GM23338 (cell line): ENCODE measurements around the gene RPS4Y1. TPM values are rescaled to one million over a fixed set of nuclear protein-coding genes. Genes with fewer than 3 reads are reported as not detected.

Experiments
- ATAC-seq: fragments of 200-7000 bp; cut with Tn5 transposase; 3 replicates; pipeline ENCODE4 v1.9.1; 2020
- DNase-seq: peaks from one replicate; pipeline ENCODE4 v3.0.0-alpha.2; 2015; ENCODE audit warnings: low spot score
- H2AFZ ChIP-seq: fragments of 200-600 bp; sonication (generic); 2 replicates; pipeline ENCODE4 v1.8.0; 2016; ENCODE audit warnings: antibody characterized with exemption, mild to moderate bottlenecking, moderate library complexity
- H3F3A ChIP-seq: fragments of 200-600 bp; sonication (generic); replicated peaks from 2 replicates; pipeline ENCODE4 v1.8.0; 2017; ENCODE audit warnings: antibody characterized with exemption, mixed run types, low read depth
- H3K27ac ChIP-seq: fragments of 200-600 bp; sonication (generic); 2 replicates; pipeline ENCODE4 v1.6.1; 2016; ENCODE audit warnings: low read depth
- H3K27me3 ChIP-seq: fragments of 200-600 bp; sonication (generic); 2 replicates; pipeline ENCODE4 v1.8.0; 2016; ENCODE audit warnings: mild to moderate bottlenecking, mixed run types, moderate library complexity; ENCODE audit not compliant: insufficient read depth
- H3K36me3 ChIP-seq: fragments of 200-600 bp; sonication (generic); 2 replicates; pipeline ENCODE4 v1.8.0; 2016; ENCODE audit warnings: mild to moderate bottlenecking; ENCODE audit not compliant: insufficient read depth
- H3K4me1 ChIP-seq: fragments of 200-600 bp; sonication (generic); 2 replicates; pipeline ENCODE4 v1.8.0; 2016; ENCODE audit warnings: mild to moderate bottlenecking, moderate library complexity; ENCODE audit not compliant: insufficient read depth
- H3K4me2 ChIP-seq: fragments of 200-600 bp; sonication (generic); 2 replicates; pipeline ENCODE4 v1.7.1; 2017; ENCODE audit warnings: mixed run types
- H3K4me3 ChIP-seq: fragments of 200-600 bp; sonication (generic); 2 replicates; pipeline ENCODE4 v1.6.1; 2016; ENCODE audit warnings: mixed run types
- H3K79me2 ChIP-seq: fragments of 200-600 bp; sonication (generic); replicated peaks from 2 replicates; pipeline ENCODE4 v1.8.0; 2017; ENCODE audit warnings: mild to moderate bottlenecking; ENCODE audit not compliant: insufficient read depth
- H3K9me2 ChIP-seq: fragments of 200-600 bp; sonication (generic); 2 replicates; pipeline ENCODE4 v1.8.0; 2017; ENCODE audit not compliant: insufficient read depth
- H4K20me1 ChIP-seq: fragments of 200-600 bp; sonication (generic); replicated peaks from 2 replicates; pipeline ENCODE4 v1.8.0; 2017; ENCODE audit warnings: mild to moderate bottlenecking; ENCODE audit not compliant: insufficient read depth
- H3K27ac Mint-ChIP-seq: 2 replicates; pipeline ENCODE4 v1.8.0; 2020; ENCODE audit warnings: inconsistent platforms, mild to moderate bottlenecking, moderate library complexity, mixed read lengths
- H3K27me3 Mint-ChIP-seq: 3 replicates; pipeline ENCODE4 v1.8.0; 2022; ENCODE audit warnings: low read depth, mild to moderate bottlenecking, moderate library complexity, mixed read lengths, inconsistent platforms; ENCODE audit not compliant: insufficient read depth, poor library complexity
- H3K36me3 Mint-ChIP-seq: 3 replicates; pipeline ENCODE4 v1.8.0; 2021; ENCODE audit warnings: low read depth, mild to moderate bottlenecking, inconsistent platforms, moderate library complexity, mixed read lengths
- H3K4me1 Mint-ChIP-seq: 3 replicates; pipeline ENCODE4 v1.8.0; 2020; ENCODE audit warnings: mild to moderate bottlenecking, inconsistent platforms, mixed read lengths
- H3K4me3 Mint-ChIP-seq: 3 replicates; pipeline ENCODE4 v1.8.0; 2021; ENCODE audit warnings: moderate library complexity, mild to moderate bottlenecking, inconsistent platforms, mixed read lengths
- H3K9me3 Mint-ChIP-seq: 3 replicates; pipeline ENCODE4 v1.8.0; 2020; ENCODE audit warnings: moderate library complexity, mild to moderate bottlenecking, inconsistent platforms, mixed read lengths
- CREB1 ChIP-seq: fragments of 250-450 bp; sonication (Bioruptor Pico); IDR thresholded peaks from 2 replicates; pipeline ENCODE4 v1.5.0; 2020; ENCODE audit warnings: low read depth, mild to moderate bottlenecking, moderate library complexity
- CTCF ChIP-seq, 2 experiments: fragments of 200-600 bp in 1 of 2; sonication (generic) in 1 of 2; conservative IDR thresholded peaks; 2 replicates each; pipeline versions ENCODE4 v1.5.1 to v1.6.1; 2016 to 2017; ENCODE audit warnings: antibody characterized with exemption in 2 of 2, low read depth in 2 of 2, mild to moderate bottlenecking in 2 of 2, moderate library complexity in 1 of 2
- EZH2 ChIP-seq: fragments of 200-600 bp; sonication (generic); IDR thresholded peaks from one replicate; pipeline ENCODE4 v1.8.0; 2017; ENCODE audit warnings: antibody characterized with exemption, mild to moderate bottlenecking, low read depth; ENCODE audit not compliant: unreplicated experiment
- EZH2phosphoT487 ChIP-seq: fragments of 200-600 bp; sonication (generic); IDR thresholded peaks from one replicate; pipeline ENCODE4 v1.8.1; 2018; ENCODE audit warnings: antibody characterized with exemption; ENCODE audit not compliant: unreplicated experiment
- JUNB ChIP-seq: IDR thresholded peaks from one replicate; pipeline ENCODE4 v1.6.1; 2016; ENCODE audit warnings: antibody characterized with exemption; ENCODE audit not compliant: unreplicated experiment
- NANOG ChIP-seq: IDR thresholded peaks from 2 replicates; pipeline ENCODE4 v1.6.1; 2016; ENCODE audit warnings: antibody characterized with exemption, borderline replicate concordance
- POLR2AphosphoS5 ChIP-seq: IDR thresholded peaks from 2 replicates; pipeline ENCODE4 v1.6.1; 2016; ENCODE audit warnings: antibody characterized with exemption, low read depth
- STAT1 ChIP-seq: IDR thresholded peaks from one replicate; pipeline ENCODE4 v1.6.1; 2016; ENCODE audit warnings: antibody characterized with exemption; ENCODE audit not compliant: unreplicated experiment
- ZNF331 ChIP-seq: fragments of 250-450 bp; sonication (Bioruptor Pico); IDR thresholded peaks from 2 replicates; pipeline ENCODE4 v1.5.0; 2020; ENCODE audit warnings: low read depth, mild to moderate bottlenecking, moderate library complexity
- polyA plus RNA-seq: library from polyadenylated mRNA; unstranded; fragments of >200 nt; fragmentation: Nextera tagmentation; extraction: Ambion mirVana; gene quantifications from 2 replicates; pipeline ENCODE4 v1.2.1, GENCODE V29; 2016
- total RNA-seq: library from RNA; depleted of rRNA; stranded (reverse); fragments of >200 nt; shearing (Covaris generic); gene quantifications from 2 replicates; pipeline ENCODE4 v1.2.3, GENCODE V29; 2014
- TF ChIP-seq, protein P1 (sequence below): IDR thresholded peaks from 2 replicates; pipeline ENCODE4 v1.6.1; 2016; ENCODE audit warnings: antibody characterized with exemption
- TF ChIP-seq, protein P2 (sequence below): IDR thresholded peaks from one replicate; pipeline ENCODE4 v1.6.1; 2018; ENCODE audit warnings: antibody characterized with exemption; ENCODE audit not compliant: unreplicated experiment

The RPS4Y1 gene
- total and polyA plus RNA-seq, 2 experiments from 2014 or later, result 216 to 294 TPM

DNA sequence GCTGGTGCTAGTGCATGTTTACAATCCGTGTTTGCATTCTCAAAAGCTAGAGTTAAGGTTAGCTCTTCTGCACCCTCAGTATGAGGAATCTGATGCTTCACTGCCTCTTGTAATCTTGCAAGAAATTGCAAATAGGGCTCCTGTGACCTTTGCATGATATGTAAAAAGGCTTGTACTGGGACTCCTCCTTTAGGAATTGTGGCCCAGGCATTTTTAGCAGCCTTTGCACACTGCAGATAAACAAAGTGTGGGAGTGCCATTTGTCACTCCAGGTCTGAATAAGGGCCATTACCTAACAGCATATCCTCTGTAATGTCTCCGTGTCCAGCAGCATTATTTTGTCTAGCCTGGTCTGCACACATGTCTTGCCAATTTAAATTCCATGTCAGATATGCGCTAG is 44.5 kb downstream of the RPS4Y1 start (continued):
- no peak for TF ChIP-seq CTCF (conservative IDR thresholded peaks at IDR 0.05; ENCODE audit: low read depth in 2 of 2)
- no peak for TF ChIP-seq EZH2phosphoT487
- TF ChIP-seq ZNF331 (CRISPR knock-in tag), result no peak
- TF ChIP-seq, protein P1, sequence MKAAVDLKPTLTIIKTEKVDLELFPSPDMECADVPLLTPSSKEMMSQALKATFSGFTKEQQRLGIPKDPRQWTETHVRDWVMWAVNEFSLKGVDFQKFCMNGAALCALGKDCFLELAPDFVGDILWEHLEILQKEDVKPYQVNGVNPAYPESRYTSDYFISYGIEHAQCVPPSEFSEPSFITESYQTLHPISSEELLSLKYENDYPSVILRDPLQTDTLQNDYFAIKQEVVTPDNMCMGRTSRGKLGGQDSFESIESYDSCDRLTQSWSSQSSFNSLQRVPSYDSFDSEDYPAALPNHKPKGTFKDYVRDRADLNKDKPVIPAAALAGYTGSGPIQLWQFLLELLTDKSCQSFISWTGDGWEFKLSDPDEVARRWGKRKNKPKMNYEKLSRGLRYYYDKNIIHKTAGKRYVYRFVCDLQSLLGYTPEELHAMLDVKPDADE, result no peak

- Histone ChIP-seq H3K27ac (no peak overlapping the region), H2AFZ (no peak overlapping the region)
- TF ChIP-seq, protein P1, result no peak
- TF ChIP-seq NANOG, result no peak
- TF ChIP-seq, protein P2, sequence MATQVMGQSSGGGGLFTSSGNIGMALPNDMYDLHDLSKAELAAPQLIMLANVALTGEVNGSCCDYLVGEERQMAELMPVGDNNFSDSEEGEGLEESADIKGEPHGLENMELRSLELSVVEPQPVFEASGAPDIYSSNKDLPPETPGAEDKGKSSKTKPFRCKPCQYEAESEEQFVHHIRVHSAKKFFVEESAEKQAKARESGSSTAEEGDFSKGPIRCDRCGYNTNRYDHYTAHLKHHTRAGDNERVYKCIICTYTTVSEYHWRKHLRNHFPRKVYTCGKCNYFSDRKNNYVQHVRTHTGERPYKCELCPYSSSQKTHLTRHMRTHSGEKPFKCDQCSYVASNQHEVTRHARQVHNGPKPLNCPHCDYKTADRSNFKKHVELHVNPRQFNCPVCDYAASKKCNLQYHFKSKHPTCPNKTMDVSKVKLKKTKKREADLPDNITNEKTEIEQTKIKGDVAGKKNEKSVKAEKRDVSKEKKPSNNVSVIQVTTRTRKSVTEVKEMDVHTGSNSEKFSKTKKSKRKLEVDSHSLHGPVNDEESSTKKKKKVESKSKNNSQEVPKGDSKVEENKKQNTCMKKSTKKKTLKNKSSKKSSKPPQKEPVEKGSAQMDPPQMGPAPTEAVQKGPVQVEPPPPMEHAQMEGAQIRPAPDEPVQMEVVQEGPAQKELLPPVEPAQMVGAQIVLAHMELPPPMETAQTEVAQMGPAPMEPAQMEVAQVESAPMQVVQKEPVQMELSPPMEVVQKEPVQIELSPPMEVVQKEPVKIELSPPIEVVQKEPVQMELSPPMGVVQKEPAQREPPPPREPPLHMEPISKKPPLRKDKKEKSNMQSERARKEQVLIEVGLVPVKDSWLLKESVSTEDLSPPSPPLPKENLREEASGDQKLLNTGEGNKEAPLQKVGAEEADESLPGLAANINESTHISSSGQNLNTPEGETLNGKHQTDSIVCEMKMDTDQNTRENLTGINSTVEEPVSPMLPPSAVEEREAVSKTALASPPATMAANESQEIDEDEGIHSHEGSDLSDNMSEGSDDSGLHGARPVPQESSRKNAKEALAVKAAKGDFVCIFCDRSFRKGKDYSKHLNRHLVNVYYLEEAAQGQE, result no peak
- no peak for TF ChIP-seq EZH2phosphoT487
- no peak for TF ChIP-seq POLR2AphosphoS5
- no peak for TF ChIP-seq STAT1
- no peak for TF ChIP-seq ZNF331 (CRISPR knock-in tag)
- no peak for TF ChIP-seq JUNB
- no peak for TF ChIP-seq CTCF (conservative IDR thresholded peaks at IDR 0.05; ENCODE audit: low read depth in 2 of 2)
- TF ChIP-seq CREB1, result no peak
- TF ChIP-seq EZH2, result no peak
Observed at GRCh38 chrY:2887386-2887785, 46.0 kb downstream of the RPS4Y1 start.

More at GRCh38 chrY:2887386-2887785, 46.0 kb downstream of the RPS4Y1 start:
- H3K27ac Mint-ChIP-seq, result no peak overlapping the region
- H4K20me1 ChIP-seq, result no peaks in the 10 kb centered on the region
- no peaks in the 10 kb centered on the region for H3K79me2 ChIP-seq
- peaks cover 4% of the 10 kb centered on the region for H3K27me3 Mint-ChIP-seq
- H3K9me2 ChIP-seq, result no peaks in the 10 kb centered on the region
- no peaks in the 10 kb centered on the region for H3K36me3 ChIP-seq
- no peaks in the 10 kb centered on the region; the same call in 2 of the 3 replicates for H3K9me3 Mint-ChIP-seq
- H3K4me2 ChIP-seq, result no peak overlapping the region
- peaks cover 21% of the 10 kb centered on the region; the same call in 2 of the 3 replicates for H3K4me1 Mint-ChIP-seq
- ATAC-seq, result no peak
- no peaks in the 10 kb centered on the region for H3F3A ChIP-seq
- no peaks in the 10 kb centered on the region for H3K27me3 ChIP-seq
- no peaks in the 10 kb centered on the region for H3K36me3 Mint-ChIP-seq
- no peak overlapping the region for H3K4me3 Mint-ChIP-seq
- DNase-seq, result no peak
- no peak overlapping the region for H3K4me3 ChIP-seq
- H3K4me1 ChIP-seq, result no peaks in the 10 kb centered on the region
